HEK293 (cell line): ENCODE measurements around the gene CDK17.

Experiments used
- CTCF ChIA-PET: fragments of 350-600 bp; formaldehyde crosslinking; extraction: SDS; loops from one replicate; lab custom pipeline; 2021; ENCODE audit warnings: antibody characterized with exemption; lab: Yijun Ruan, JAX
- POLR2A ChIA-PET: fragments of 300-600 bp; formaldehyde crosslinking; extraction: SDS; loops from one replicate; lab custom pipeline; 2020; ENCODE audit warnings: antibody characterized with exemption, inconsistent platforms; lab: Yijun Ruan, JAX
- H3K27ac ChIP-seq: fragments of 200-500 bp; sonication (Bioruptor generic); 2 replicates; pipeline ENCODE4 v1.5.1; 2014; ENCODE audit warnings: low read depth, low read length, control low read depth, inconsistent platforms; ENCODE audit errors: extremely low read depth
- H3K36me3 ChIP-seq, 2 experiments: fragments of 200-500 bp in 1 of 2; sonication (Bioruptor generic) in 1 of 2; 1 replicate in 1 of 2; 2 replicates in 1 of 2; pipeline ENCODE4 v1.5.1; 2014 to 2017; ENCODE audit warnings: inconsistent platforms in 2 of 2, low read length in 2 of 2; ENCODE audit not compliant: control insufficient read depth in 2 of 2, insufficient read depth in 1 of 2
- H3K4me1 ChIP-seq: fragments of 200-500 bp; sonication (Bioruptor generic); 2 replicates; pipeline ENCODE4 v1.5.1; 2014; ENCODE audit warnings: mild to moderate bottlenecking, low read length, inconsistent platforms; ENCODE audit not compliant: control insufficient read depth, insufficient read depth
- H3K4me3 ChIP-seq: 2 replicates; pipeline ENCODE4 v1.5.1; 2011; ENCODE audit warnings: low read depth, mild to moderate bottlenecking, control low read depth, low read length, moderate library complexity
- H3K9me3 ChIP-seq: fragments of 200-500 bp; sonication (Bioruptor generic); 2 replicates; pipeline ENCODE4 v1.5.1; 2014; ENCODE audit warnings: low read depth, low read length, inconsistent platforms; ENCODE audit not compliant: control insufficient read depth, insufficient read depth
- HOXC10 ChIP-seq: sonication (generic); formaldehyde crosslinking; IDR thresholded peaks from 2 replicates; pipeline ENCODE4 v1.8.1; 2023; ENCODE audit warnings: mild to moderate bottlenecking, missing genetic modification reagents
- KLF17 ChIP-seq: fragments of 450-650 bp; formaldehyde crosslinking; IDR thresholded peaks from 2 replicates; pipeline ENCODE4 v1.5.1; 2016; ENCODE audit warnings: missing biosample characterization, missing genetic modification characterization
- PRDM6 ChIP-seq: fragments of 450-650 bp; formaldehyde crosslinking; IDR thresholded peaks from 2 replicates; pipeline ENCODE4 v1.5.1; 2017; ENCODE audit warnings: missing biosample characterization, missing genetic modification characterization
- SP7 ChIP-seq: fragments of 450-650 bp; formaldehyde crosslinking; IDR thresholded peaks from 2 replicates; pipeline ENCODE4 v1.5.1; 2016; ENCODE audit warnings: missing biosample characterization, missing genetic modification characterization
- ZBTB11 ChIP-seq: fragments of 450-650 bp; formaldehyde crosslinking; conservative IDR thresholded peaks from 2 replicates; pipeline ENCODE4 v1.5.1; 2016; ENCODE audit warnings: low read depth, missing biosample characterization, missing genetic modification characterization
- ZFP37 ChIP-seq: fragments of 450-650 bp; formaldehyde crosslinking; IDR thresholded peaks from 2 replicates; pipeline ENCODE4 v1.5.1; 2016; ENCODE audit warnings: missing biosample characterization, missing genetic modification characterization
- ZNF121 ChIP-seq: fragments of 450-650 bp; formaldehyde crosslinking; IDR thresholded peaks from 2 replicates; pipeline ENCODE4 v1.5.1; 2016; ENCODE audit warnings: missing biosample characterization, missing genetic modification characterization
- ZNF335 ChIP-seq: fragments of 450-650 bp; formaldehyde crosslinking; conservative IDR thresholded peaks from 2 replicates; pipeline ENCODE4 v1.5.1; 2016; ENCODE audit warnings: missing biosample characterization, missing genetic modification characterization
- ZNF341 ChIP-seq: fragments of 450-650 bp; formaldehyde crosslinking; IDR thresholded peaks from 2 replicates; pipeline ENCODE4; 2016; ENCODE audit warnings: low read depth, missing biosample characterization, missing genetic modification characterization
- ZNF558 ChIP-seq: fragments of 450-650 bp; formaldehyde crosslinking; IDR thresholded peaks from 2 replicates; pipeline ENCODE4 v1.5.1; 2016; ENCODE audit warnings: missing biosample characterization, missing genetic modification characterization
- ZNF623 ChIP-seq: fragments of 450-650 bp; formaldehyde crosslinking; IDR thresholded peaks from 2 replicates; pipeline ENCODE4 v1.5.1; 2016; ENCODE audit warnings: missing biosample characterization, missing genetic modification characterization
- ZNF747 ChIP-seq: fragments of 450-650 bp; formaldehyde crosslinking; IDR thresholded peaks from 2 replicates; pipeline ENCODE4 v1.5.1; 2016; ENCODE audit warnings: missing biosample characterization, missing genetic modification characterization
- ZNF843 ChIP-seq: fragments of 450-650 bp; formaldehyde crosslinking; IDR thresholded peaks from 2 replicates; pipeline ENCODE4 v1.5.1; 2016; ENCODE audit warnings: missing biosample characterization, missing genetic modification characterization
- ZSCAN30 ChIP-seq: fragments of 450-650 bp; IDR thresholded peaks from 2 replicates; pipeline ENCODE4 v1.5.1; 2018; ENCODE audit warnings: missing biosample characterization, mild to moderate bottlenecking, missing genetic modification characterization, moderate library complexity

Gene CDK17

GRCh38 chr12:96368233-96368632 lies 32.0 kb downstream of the CDK17 start (continued):
- TF ChIP-seq ZBTB11 (tag by site-specific recombination), result no peak

- H3K27ac ChIP-seq, result no peak overlapping the region
- H3K36me3 ChIP-seq, result no peaks in the 10 kb centered on the region
- H3K9me3 ChIP-seq, result no peaks in the 10 kb centered on the region
- H3K4me3 ChIP-seq, result no peak overlapping the region
- peaks cover 33% of the 10 kb centered on the region for H3K4me1 ChIP-seq
- TF ChIP-seq HOXC10 (CRISPR knock-in tag) (no peak), ZNF623 (tag by site-specific recombination) (no peak), SP7 (tag by site-specific recombination) (no peak), ZNF843 (no peak), ZNF341 (no peak), PRDM6 (tag by site-specific recombination) (no peak), ZNF335 (no peak), KLF17 (no peak), ZNF558 (no peak), ZNF747 (tag by site-specific recombination) (no peak)
- ChIA-PET CTCF (interaction anchor here (0.8 kb wide), 1 partner anchor 9 kb away, joined by 3 read pairs; no protein-coding TSS in a partner anchor), POLR2A (no interaction called here)
These were observed 33.9 kb downstream of the CDK17 start for GRCh38 chr12:96366381-96366654.

- H3K4me3 ChIP-seq, result no peak overlapping the region
- POLR2A ChIA-PET, result no interaction called here
- H3K4me1 ChIP-seq, result peaks cover 33% of the 10 kb centered on the region
- H3K27ac ChIP-seq, result no peak overlapping the region
- H3K9me3 ChIP-seq, result no peaks in the 10 kb centered on the region
- H3K36me3 ChIP-seq, result no peaks in the 10 kb centered on the region
- TF ChIP-seq ZNF121 (tag by site-specific recombination) (peak; percentile 52; the same call in 1 of the 2 replicates), ZFP37 (tag by site-specific recombination) (no peak), ZSCAN30 (tag by site-specific recombination) (no peak), PRDM6 (tag by site-specific recombination) (0 out of 2 replicates have a peak, but pooled peaks have one; percentile 26)
- TF ChIP-seq, all 188 proteins: peak for 2
- CTCF ChIA-PET, result interaction anchor here (0.7 kb wide), 1 partner anchor 45 kb away, joined by 5 read pairs; no protein-coding TSS in a partner anchor
These were observed 34.4 kb downstream of the CDK17 start for GRCh38 chr12:96365604-96366380.
